Measurements from ENCODE around the gene WDR1. TPM values are rescaled to one million over a fixed set of nuclear protein-coding genes. Genes with fewer than 3 reads are reported as not detected.

The WDR1 gene
- total RNA-seq, 1 experiment from 2014 or later, result 367 TPM

- Histone ChIP-seq H3K23ac (ENCODE audit: insufficient read length, low read depth, low read length) (no peak overlapping the region), H4K91ac (ENCODE audit: insufficient read length, low read depth, low read length) (no peak overlapping the region), H3T11ph (ENCODE audit: low read length) (no peak overlapping the region), H2AFZ (ENCODE audit: low read length) (no peak overlapping the region), H2AK5ac (ENCODE audit: insufficient read length, low read length) (no peak overlapping the region), H3K18ac (ENCODE audit: insufficient read length, low read depth, low read length) (no peak overlapping the region), H2BK20ac (ENCODE audit: low read depth, low read length, poor library complexity, severe bottlenecking) (no peak overlapping the region), H3K56ac (ENCODE audit: insufficient read length, low read depth, low read length) (no peak overlapping the region), H3K4me2 (ENCODE audit: insufficient read depth, insufficient read length, low read length) (no peak overlapping the region), H3K27me3 (ENCODE audit: insufficient read depth, low read length) (no peaks in the 10 kb centered on the region), H2BK15ac (ENCODE audit: low read depth, low read length) (no peak overlapping the region), H2BK5ac (ENCODE audit: insufficient read length, low read length) (no peak overlapping the region), H3K27ac (ENCODE audit: insufficient read length, low read depth, low read length) (no peak overlapping the region), H2BK12ac (ENCODE audit: insufficient read length, low read depth, low read length) (no peak overlapping the region), H3K9ac (ENCODE audit: extremely low read depth, insufficient read length, low read length) (no peak overlapping the region), H3K4me1 (ENCODE audit: insufficient read depth, low read length) (peaks cover 5% of the 10 kb centered on the region; the same call in 1 of the 2 replicates), H2BK120ac (ENCODE audit: low read depth, low read length, poor library complexity, severe bottlenecking) (no peak overlapping the region), H3K4ac (ENCODE audit: low read depth, low read length) (no peak overlapping the region), H4K8ac (replicated peaks; ENCODE audit: insufficient read length, low read depth, low read length) (no peak overlapping the region), H3K14ac (ENCODE audit: insufficient read depth, low read length) (no peak overlapping the region), H4K5ac (ENCODE audit: insufficient read length, low read depth, low read length) (no peak overlapping the region), H3K9me3 (ENCODE audit: control insufficient read depth, low read depth, low read length) (no peaks in the 10 kb centered on the region), H3K23me2 (ENCODE audit: insufficient read length, low read depth, low read length, poor library complexity, severe bottlenecking) (peaks cover 13% of the 10 kb centered on the region), H3K79me2 (ENCODE audit: insufficient read depth, low read length) (peaks cover 5% of the 10 kb centered on the region; the same call in 1 of the 2 replicates), H4K20me1 (ENCODE audit: control insufficient read depth, insufficient read depth, insufficient read length) (no peaks in the 10 kb centered on the region), H3K79me1 (ENCODE audit: insufficient read depth, low read depth, low read length, poor library complexity, severe bottlenecking) (peaks cover 1% of the 10 kb centered on the region)
- no peaks in the 10 kb centered on the region; a peak in 1 of 5 replicates for H3K9me3 Mint-ChIP-seq
- TF ChIP-seq CTCF (conservative IDR thresholded peaks at IDR 0.05), result no peak
- peaks cover 10 to 13% (median 13%) of the 10 kb centered on the region in 3 experiments for H3K36me3 Mint-ChIP-seq (ENCODE audit: insufficient read depth in 1 of 3, low read depth in 3 of 3)
- no peak overlapping the region for H3K4me3 Mint-ChIP-seq
- no peaks in the 10 kb centered on the region; the same call in 1 of the 2 replicates for H3K27me3 Mint-ChIP-seq (ENCODE audit: low read depth)
- no peak overlapping the region for H3K27ac Mint-ChIP-seq
- H3K4me1 Mint-ChIP-seq, result peaks cover 41 to 57% of the 10 kb centered on the region in 2 experiments
- no peak for DNase-seq
- WGBS (ENCODE audit: extremely low coverage, insufficient read length, low lambda C conversion rate), result no CpG with 5 or more reads among the region's 7 CpGs
Measured at GRCh38 chr4:10119773-10120172, 3.2 kb upstream of the WDR1 start.

Data from H9 (cell line).